ENCODE data around the gene MRPL22.

- TF ChIP-seq POLR2A (IDR thresholded peaks at IDR 0.05) = no peak
- TF ChIP-seq, protein P1, sequence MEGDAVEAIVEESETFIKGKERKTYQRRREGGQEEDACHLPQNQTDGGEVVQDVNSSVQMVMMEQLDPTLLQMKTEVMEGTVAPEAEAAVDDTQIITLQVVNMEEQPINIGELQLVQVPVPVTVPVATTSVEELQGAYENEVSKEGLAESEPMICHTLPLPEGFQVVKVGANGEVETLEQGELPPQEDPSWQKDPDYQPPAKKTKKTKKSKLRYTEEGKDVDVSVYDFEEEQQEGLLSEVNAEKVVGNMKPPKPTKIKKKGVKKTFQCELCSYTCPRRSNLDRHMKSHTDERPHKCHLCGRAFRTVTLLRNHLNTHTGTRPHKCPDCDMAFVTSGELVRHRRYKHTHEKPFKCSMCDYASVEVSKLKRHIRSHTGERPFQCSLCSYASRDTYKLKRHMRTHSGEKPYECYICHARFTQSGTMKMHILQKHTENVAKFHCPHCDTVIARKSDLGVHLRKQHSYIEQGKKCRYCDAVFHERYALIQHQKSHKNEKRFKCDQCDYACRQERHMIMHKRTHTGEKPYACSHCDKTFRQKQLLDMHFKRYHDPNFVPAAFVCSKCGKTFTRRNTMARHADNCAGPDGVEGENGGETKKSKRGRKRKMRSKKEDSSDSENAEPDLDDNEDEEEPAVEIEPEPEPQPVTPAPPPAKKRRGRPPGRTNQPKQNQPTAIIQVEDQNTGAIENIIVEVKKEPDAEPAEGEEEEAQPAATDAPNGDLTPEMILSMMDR (IDR thresholded peaks at IDR 0.05) = no peak
- no peak for TF ChIP-seq POLR2AphosphoS5 (IDR thresholded peaks at IDR 0.05; ENCODE audit: insufficient read depth in 1 of 2, low read depth in 1 of 2)
These were observed 48.8 kb downstream of the MRPL22 start for GRCh38 chr5:154989626-154990025.
